ENCODE results near the gene POU5F1. TPM values are rescaled to one million over a fixed set of nuclear protein-coding genes. Genes with fewer than 3 reads are reported as not detected.
"Not testable (repeated sequence)": the region's sequence is repeated elsewhere in the genome, so short reads cannot be mapped to it uniquely, and the experiment has no call there.

POU5F1 gene
- total RNA-seq, 1 donor from 2014 or later, result 0.69 TPM

- no peak for TF ChIP-seq CTCF (IDR thresholded peaks at IDR 0.05; ENCODE audit: borderline replicate concordance)
- DNase-seq, result no peak
- intact Hi-C loops (cut with micrococcal nuclease), result loop anchor here (5.0 kb wide), 1 partner anchor 56 kb away; the partner anchor contains the start of gene PSORS1C2
Measured at GRCh38 chr6:31193206-31193605, 22.7 kb upstream of the POU5F1 start.

DNA sequence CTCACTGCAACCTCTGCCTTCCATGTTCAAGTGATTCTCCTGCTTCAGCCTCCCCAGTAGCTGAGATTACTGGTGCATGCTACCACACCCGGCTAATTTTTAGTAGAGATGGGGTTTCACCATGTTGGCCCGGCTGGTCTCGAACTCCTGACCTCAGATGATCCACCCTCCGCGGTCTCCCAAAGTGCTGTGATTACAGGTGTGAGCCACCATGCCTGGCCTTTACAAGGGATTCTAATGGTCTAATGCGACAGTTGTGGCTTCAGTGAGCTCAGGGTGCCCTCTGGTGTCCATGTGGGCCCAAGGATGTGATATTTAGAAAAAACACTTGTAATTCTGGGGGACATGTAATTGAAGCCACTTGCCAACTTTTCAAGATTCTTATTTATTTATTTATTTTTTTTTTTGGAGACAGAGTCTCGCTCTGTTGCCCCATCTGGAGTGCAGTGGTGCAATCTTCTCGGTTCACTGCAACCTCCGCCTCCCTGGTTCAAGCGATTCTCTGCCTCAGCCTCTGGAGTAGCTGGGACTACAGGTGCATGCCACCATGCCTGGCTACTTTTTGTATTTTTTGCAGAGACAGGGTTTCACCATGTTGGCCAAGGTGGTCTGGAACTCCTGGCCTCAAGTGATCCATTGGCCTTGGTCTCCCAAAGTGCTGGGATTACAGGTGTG lies 22.1 kb upstream of the POU5F1 start:
- not testable (repeated sequence) for H3K4me1 ChIP-seq; H3K4me3 ChIP-seq; H3K9me3 ChIP-seq (replicated peaks); H3K36me3 ChIP-seq; H3K27ac ChIP-seq (replicated peaks); H3K27me3 ChIP-seq (ENCODE audit: low read depth)
- peak; percentile 72 for TF ChIP-seq CTCF (IDR thresholded peaks at IDR 0.05; ENCODE audit: borderline replicate concordance)
- DNase-seq, result peak; percentile 68
- intact Hi-C loops (cut with micrococcal nuclease), result loop anchor here (5.0 kb wide), 1 partner anchor 55 kb away; the partner anchor contains the start of gene PSORS1C2

More at GRCh38 chr6:31193206-31193605, 22.7 kb upstream of the POU5F1 start:
- Histone ChIP-seq H3K9me3 (replicated peaks) (no peaks in the 10 kb centered on the region), H3K36me3 (no peaks in the 10 kb centered on the region), H3K27me3 (ENCODE audit: low read depth) (no peaks in the 10 kb centered on the region), H3K4me1 (peaks cover 8% of the 10 kb centered on the region), H3K4me3 (no peak overlapping the region), H3K27ac (replicated peaks) (no peak overlapping the region)

DNA sequence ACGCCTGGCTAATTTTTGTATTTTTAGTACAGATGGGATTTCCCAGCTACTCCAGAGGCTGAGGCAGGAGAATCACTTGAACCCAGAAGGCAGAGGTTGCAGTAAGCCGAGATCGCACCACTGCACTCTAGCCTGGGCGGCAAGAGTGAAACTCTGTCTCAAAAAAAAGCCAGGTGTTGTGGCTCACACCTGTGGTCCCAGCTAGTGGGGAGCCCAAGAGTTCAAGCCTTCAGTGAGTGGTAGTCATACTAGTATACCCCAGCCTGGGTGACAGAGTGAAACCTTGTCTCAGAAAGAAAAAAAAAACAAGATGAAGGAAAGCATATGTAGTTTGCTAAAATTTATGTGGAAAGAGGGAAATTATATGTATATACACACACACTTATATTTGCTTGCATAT lies 20.0 kb upstream of the POU5F1 start:
- no peak overlapping the region for H3K27ac ChIP-seq (replicated peaks)
- no peaks in the 10 kb centered on the region for H3K27me3 ChIP-seq (ENCODE audit: low read depth)
- H3K4me1 ChIP-seq, result peaks cover 3% of the 10 kb centered on the region
- TF ChIP-seq CTCF (IDR thresholded peaks at IDR 0.05; ENCODE audit: borderline replicate concordance), result no peak
- no peaks in the 10 kb centered on the region for H3K36me3 ChIP-seq
- intact Hi-C loops (cut with micrococcal nuclease), result loop anchor here (5.0 kb wide), 1 partner anchor 53 kb away; the partner anchor contains the start of gene PSORS1C2
- H3K4me3 ChIP-seq, result no peak overlapping the region
- H3K9me3 ChIP-seq (replicated peaks), result no peaks in the 10 kb centered on the region
- DNase-seq, result no peak

DNA sequence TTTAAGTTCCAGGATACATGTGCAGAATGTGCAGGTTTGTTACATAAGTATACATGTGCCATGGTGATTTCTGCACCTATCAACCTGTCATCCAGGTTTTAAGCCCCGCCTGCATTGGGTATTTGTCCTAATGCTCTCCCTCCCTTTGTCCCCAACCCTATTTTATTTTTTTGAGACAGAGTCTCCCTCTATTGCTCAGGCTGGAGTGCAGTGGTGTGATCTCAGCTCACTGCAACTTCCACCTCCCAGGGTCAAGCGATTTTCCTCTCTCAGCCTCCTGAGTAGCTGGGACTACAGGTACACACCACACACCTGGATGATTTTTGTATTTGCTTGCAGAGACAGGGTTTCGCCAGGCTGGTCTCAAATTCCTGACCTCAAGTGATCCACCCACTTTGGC lies 18.7 kb upstream of the POU5F1 start:
- H3K27ac ChIP-seq (replicated peaks); H3K27me3 ChIP-seq (ENCODE audit: low read depth); H3K4me3 ChIP-seq; H3K4me1 ChIP-seq; H3K36me3 ChIP-seq; H3K9me3 ChIP-seq (replicated peaks); intact Hi-C loops (cut with micrococcal nuclease); DNase-seq: not testable (repeated sequence)

GRCh38 chr6:31187780-31188194 lies 17.3 kb upstream of the POU5F1 start:
- Histone ChIP-seq H3K27me3 (ENCODE audit: low read depth) (no peaks in the 10 kb centered on the region), H3K4me1 (peaks cover 14% of the 10 kb centered on the region), H3K36me3 (no peaks in the 10 kb centered on the region), H3K27ac (replicated peaks) (peak overlapping the region; percentile 94), H3K4me3 (no peak overlapping the region), H3K9me3 (replicated peaks) (no peaks in the 10 kb centered on the region)
- TF ChIP-seq CTCF (IDR thresholded peaks at IDR 0.05; ENCODE audit: borderline replicate concordance), result no peak
- no peak for DNase-seq
- intact Hi-C loops (cut with micrococcal nuclease), result no loop called here

DNA sequence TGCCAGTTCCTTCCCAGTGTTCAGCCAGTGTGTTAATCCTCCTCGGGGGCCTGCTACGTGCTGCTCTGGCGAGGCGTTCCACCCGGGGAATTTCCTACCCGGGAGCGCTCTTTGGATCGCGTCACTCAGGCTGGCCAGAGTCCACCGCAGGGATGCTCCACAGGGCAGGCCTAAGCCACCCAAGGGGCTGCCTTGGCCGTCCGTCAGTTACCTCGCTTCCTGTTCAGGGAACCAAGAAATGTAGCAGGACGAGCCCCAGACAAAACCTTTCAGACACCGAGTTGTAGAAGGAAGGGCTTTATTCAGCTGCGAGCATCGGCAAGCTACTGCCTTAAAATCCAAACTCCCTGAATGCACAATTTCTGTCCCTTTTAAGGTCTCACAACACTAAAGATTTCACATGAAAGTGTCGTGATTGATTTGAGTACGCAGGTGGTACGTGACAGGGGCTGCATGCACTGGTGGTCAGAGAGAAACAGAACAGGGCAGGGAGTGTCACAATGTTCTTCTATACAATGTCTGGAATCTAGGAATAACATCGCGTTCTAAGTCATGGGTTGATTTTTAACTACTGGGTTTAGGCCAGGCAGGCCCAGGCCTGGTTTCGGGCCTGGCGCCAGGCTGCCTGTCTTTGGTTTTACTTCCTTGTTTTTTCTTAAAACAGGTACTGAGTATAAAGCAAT lies 15.7 kb upstream of the POU5F1 start:
- no peaks in the 10 kb centered on the region for H3K27me3 ChIP-seq (ENCODE audit: low read depth)
- TF ChIP-seq CTCF (IDR thresholded peaks at IDR 0.05; ENCODE audit: borderline replicate concordance), result no peak
- peak overlapping the region; percentile 94 for H3K27ac ChIP-seq (replicated peaks)
- H3K9me3 ChIP-seq (replicated peaks), result no peaks in the 10 kb centered on the region
- H3K36me3 ChIP-seq, result no peaks in the 10 kb centered on the region
- DNase-seq, result peak; percentile 88
- H3K4me3 ChIP-seq, result peak overlapping the region; percentile 61
- intact Hi-C loops (cut with micrococcal nuclease), result no loop called here
- peaks cover 15% of the 10 kb centered on the region for H3K4me1 ChIP-seq

DNA sequence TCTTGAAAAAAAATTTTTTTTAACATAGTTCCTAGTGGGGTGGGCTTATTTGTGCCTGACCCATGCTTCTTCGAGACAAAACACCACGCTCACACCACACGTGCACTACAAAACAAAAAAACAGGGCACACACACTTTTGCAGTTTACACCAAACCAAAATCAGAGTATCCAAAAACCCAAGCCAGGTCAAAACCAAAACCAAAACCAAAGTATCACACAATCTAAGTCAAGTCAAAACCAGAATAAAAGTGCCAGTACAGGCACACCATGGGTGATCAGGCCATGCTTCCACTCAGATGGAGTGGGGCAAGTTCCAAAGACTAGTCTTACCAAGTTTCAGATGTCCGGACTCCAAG lies 15.2 kb upstream of the POU5F1 start:
- H3K27me3 ChIP-seq (ENCODE audit: low read depth); H3K9me3 ChIP-seq (replicated peaks); intact Hi-C loops (cut with micrococcal nuclease); H3K36me3 ChIP-seq; DNase-seq: not testable (repeated sequence)
- H3K4me1 ChIP-seq, result peaks cover 20% of the 10 kb centered on the region
- H3K27ac ChIP-seq (replicated peaks), result peak overlapping the region; percentile 94
- H3K4me3 ChIP-seq, result peak overlapping the region; percentile 61

- H3K36me3 ChIP-seq; intact Hi-C loops (cut with micrococcal nuclease); H3K27ac ChIP-seq (replicated peaks); H3K9me3 ChIP-seq (replicated peaks); DNase-seq; H3K27me3 ChIP-seq (ENCODE audit: low read depth): not testable (repeated sequence)
- peaks cover 35% of the 10 kb centered on the region for H3K4me1 ChIP-seq
- H3K4me3 ChIP-seq, result peak overlapping the region; percentile 61
Measured at GRCh38 chr6:31183859-31184258, 13.4 kb upstream of the POU5F1 start.
